Muscle layer of duodenum (tissue), 2 donors: ENCODE data around the gene PTDSS2.

ENCODE experiments used
- H3K27ac ChIP-seq: one replicate; pipeline ENCODE4 v1.7.0; 2013; ENCODE audit warnings: mild to moderate bottlenecking, low read length
- H3K27me3 ChIP-seq: one replicate; pipeline ENCODE4 v1.7.0; 2013; ENCODE audit warnings: low read depth, mild to moderate bottlenecking, control low read depth, low read length
- H3K36me3 ChIP-seq, 2 donors: one replicate each; pipeline ENCODE4 v1.7.0; 2013; ENCODE audit warnings: low read length in 2 of 2, control low read depth in 1 of 2, mild to moderate bottlenecking in 1 of 2; ENCODE audit not compliant: insufficient read depth in 2 of 2, control insufficient read depth in 1 of 2
- H3K4me1 ChIP-seq, 2 donors: one replicate each; pipeline ENCODE4 v1.7.0; 2013; ENCODE audit warnings: low read length in 2 of 2, mild to moderate bottlenecking in 2 of 2, control low read depth in 1 of 2, moderate library complexity in 1 of 2; ENCODE audit not compliant: insufficient read depth in 2 of 2, control insufficient read depth in 1 of 2
- H3K4me3 ChIP-seq, 2 donors: one replicate each; pipeline ENCODE4 v1.7.0; 2013; ENCODE audit warnings: low read length in 2 of 2, low read depth in 1 of 2, mild to moderate bottlenecking in 1 of 2
- H3K9me3 ChIP-seq, 2 donors: one replicate each; pipeline ENCODE4 v1.7.0; 2013; ENCODE audit warnings: low read length in 2 of 2, control low read depth in 1 of 2, mild to moderate bottlenecking in 1 of 2; ENCODE audit not compliant: control insufficient read depth in 1 of 2
- donor health status: healthy.

The PTDSS2 gene

DNA sequence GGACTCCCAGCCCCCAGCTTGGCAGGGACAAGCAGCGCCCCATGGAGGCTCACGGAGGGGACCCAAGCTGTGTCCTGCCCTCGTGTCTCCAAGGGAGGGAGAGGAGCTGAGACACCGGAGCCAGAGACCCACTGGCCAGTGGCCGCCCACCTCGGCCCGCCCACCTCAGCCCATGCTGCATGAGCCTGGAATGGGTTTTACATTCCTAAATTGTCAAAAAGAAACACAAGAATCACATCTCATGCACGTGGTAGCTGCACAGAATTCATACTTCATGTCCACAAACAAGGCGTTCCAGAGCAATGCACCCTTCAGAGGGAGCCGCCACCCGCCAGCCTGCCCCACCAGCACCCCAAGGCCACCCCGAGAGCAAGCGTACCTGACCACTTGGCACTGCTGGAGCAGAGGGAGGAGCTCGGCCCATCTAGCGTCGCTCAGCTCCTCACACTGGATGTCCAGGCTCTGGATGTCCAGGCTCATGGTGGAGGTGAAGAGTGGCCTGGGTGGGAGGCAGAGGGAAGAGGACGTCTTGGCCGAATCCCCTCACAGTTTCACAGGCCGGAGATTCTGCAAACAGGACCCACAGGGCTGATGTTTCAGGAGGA, 51.7 kb downstream of the PTDSS2 start:
- Histone ChIP-seq H3K36me3 (peaks cover 27 to 53% of the 10 kb centered on the region in 2 donors), H3K4me1 (peaks cover 6 to 27% of the 10 kb centered on the region in 2 donors), H3K9me3 (no peaks in the 10 kb centered on the region), H3K27ac (no peak overlapping the region), H3K4me3 (no peak overlapping the region), H3K27me3 (no peaks in the 10 kb centered on the region)

DNA sequence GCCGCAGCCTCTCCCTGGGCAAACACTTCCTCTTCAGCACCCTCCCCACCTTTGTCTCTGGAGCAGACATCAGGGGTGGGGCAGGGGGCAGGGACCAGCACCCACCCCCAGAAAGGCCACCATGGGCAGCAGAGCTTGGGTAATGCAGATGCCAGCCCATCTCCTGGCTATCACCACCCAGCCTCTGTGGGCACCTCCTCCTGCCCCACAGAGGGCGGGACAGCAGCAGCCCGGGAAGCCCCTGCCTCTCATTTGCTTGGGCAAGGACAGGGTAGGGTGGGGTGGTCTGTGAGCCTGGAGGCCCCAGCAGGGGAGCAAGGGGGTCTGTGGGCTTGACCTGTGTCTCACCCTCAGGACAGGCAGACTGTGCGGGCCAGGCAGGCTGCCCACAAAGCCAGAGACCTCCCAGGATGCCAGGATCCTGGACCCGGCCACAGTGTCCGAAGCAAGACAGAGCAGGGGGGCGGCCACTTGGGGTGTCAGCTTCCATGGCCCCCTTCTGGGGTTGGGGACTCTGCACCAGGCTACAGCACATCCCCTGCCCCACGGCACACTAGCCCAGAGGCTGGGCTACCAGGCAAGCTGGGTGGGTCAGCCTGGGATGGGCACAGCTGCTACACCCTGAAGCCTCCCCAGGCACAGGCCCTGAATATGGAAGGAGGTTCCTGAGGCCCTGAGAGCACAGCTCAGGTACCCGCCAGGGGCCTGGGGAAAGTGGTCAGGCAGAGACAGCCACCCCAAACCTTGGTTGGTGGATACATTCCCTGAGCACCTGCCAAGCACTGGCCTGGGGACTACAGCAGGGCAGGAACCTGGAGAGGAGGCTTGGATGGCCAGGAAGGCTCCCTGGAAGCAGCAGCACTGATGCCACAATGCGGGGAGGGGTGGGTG, 52.5 kb downstream of the PTDSS2 start:
- H3K27ac ChIP-seq = no peak overlapping the region
- H3K4me3 ChIP-seq = no peak overlapping the region
- peaks cover 20 to 45% of the 10 kb centered on the region in 2 donors for H3K36me3 ChIP-seq
- H3K9me3 ChIP-seq = no peaks in the 10 kb centered on the region
- H3K4me1 ChIP-seq = peaks cover 6 to 29% of the 10 kb centered on the region in 2 donors
- H3K27me3 ChIP-seq = no peaks in the 10 kb centered on the region

DNA sequence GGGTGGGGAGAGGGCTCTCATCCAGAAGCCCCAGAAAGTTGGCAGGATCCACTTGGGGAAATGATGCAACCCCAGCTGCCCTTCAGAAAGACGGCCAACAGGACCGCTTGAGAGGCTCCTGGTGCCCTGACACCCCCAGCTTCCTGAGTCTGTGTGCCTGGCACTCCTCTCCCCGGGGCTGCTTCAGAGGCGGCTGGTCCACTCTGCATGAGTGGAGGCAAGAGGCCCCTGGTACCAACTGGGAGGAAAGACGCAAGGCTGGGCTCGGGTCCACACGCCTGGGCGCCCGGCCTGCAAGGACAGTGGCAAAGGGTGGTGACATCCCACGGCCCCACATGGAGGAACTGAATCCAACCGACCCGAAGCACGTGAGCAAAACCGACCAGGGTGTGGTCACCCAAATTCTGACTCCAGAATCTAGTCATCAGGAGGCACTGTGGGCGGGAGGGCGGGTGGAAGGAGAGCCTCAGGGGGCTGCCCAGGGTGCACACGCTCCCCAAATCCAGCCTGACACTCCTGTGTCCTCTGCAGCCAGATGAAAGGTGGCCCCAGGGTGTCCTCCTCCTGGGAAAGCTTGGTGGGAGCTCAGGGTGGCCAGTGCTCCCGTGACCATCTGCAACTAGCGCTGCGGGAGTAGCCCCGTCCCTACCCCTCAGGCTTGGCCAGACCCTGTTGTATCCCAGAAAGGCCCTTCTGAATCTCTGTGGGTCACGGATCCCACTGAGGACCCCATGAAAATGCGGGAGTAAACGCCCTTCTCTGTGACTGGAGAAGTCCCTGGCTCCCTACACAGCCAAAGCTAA, 53.3 kb downstream of the PTDSS2 start:
- peak overlapping the region; percentile 56 to 83 for H3K4me3 ChIP-seq
- peaks cover 6 to 36% of the 10 kb centered on the region in 2 donors for H3K4me1 ChIP-seq
- peaks cover 11 to 37% of the 10 kb centered on the region in 2 donors for H3K36me3 ChIP-seq
- no peaks in the 10 kb centered on the region for H3K9me3 ChIP-seq
- peak overlapping the region; percentile 56 for H3K27ac ChIP-seq
- H3K27me3 ChIP-seq = no peaks in the 10 kb centered on the region

DNA sequence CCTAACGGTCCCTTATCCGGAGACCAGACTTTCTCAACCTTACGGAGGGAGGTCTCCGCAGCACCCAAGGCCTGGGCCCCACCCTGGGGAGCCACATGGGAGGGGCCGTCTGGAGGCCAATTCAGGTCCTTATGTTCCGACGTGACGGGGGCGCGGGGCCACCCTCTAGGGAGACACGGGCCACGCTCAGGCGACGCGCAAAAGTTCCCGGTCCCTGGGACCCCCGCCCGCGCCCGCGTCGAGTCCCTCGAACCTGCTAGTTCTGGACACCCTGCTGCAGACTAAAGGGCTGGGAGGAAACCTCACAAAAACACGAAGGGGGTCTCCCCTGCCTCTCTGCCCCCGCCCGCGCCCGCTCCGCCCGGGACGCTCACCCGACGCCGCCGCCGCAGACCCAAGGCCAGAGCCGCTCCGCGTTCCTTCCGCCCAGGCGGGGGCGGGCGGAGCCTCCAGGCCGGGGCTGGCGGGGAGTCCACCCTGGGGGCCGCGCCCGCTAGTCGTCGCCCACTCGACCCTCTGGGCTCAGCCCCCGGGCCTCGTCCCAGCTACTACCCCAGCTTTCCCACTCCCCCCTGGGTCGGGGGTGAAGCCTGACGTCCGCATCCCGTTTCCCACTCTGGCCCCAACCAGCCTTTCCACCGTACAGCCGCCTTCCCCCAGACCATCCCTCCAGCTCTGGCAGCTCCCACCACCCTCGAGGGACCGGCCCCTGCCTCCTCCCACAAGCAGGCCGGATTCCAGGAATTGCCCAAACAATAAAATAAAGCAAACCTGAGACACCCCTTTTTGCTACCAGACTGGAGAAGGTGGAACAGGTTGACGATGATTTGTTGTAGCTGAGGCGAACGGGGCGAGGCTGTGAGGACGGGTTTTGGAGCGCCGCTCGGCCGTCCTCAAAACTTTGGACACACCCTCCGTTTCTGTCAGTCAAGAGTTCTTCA, 54.2 kb downstream of the PTDSS2 start:
- peaks cover 8 to 28% of the 10 kb centered on the region in 2 donors for H3K36me3 ChIP-seq
- peaks cover 6 to 36% of the 10 kb centered on the region in 2 donors for H3K4me1 ChIP-seq
- H3K27ac ChIP-seq = peak overlapping the region; percentile 56
- peak overlapping the region; percentile 56 to 83 for H3K4me3 ChIP-seq
- H3K9me3 ChIP-seq = no peaks in the 10 kb centered on the region
- H3K27me3 ChIP-seq = no peaks in the 10 kb centered on the region

DNA sequence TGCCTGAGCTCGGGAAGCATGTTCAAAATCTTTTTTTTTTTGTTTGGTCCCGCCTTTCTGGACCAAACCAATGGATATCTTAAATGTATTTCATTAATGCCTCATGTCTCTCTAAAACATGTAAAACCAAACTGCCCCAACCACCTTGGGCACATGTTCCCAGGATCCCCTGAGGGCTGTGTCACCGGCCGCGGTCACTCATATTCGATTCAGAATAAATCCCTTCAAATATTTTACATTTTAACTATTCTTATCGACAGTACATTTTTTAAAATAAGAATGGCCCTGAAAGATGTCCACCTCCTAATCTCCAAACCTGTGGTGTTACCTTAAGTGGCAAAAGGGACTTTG, 54.9 kb downstream of the PTDSS2 start:
- Histone ChIP-seq H3K4me3 (peak overlapping the region; percentile 56 to 83), H3K27ac (peak overlapping the region; percentile 36), H3K36me3 (peaks cover 8 to 25% of the 10 kb centered on the region in 2 donors), H3K4me1 (peaks cover 6 to 36% of the 10 kb centered on the region in 2 donors), H3K27me3 (no peaks in the 10 kb centered on the region), H3K9me3 (no peaks in the 10 kb centered on the region)

DNA sequence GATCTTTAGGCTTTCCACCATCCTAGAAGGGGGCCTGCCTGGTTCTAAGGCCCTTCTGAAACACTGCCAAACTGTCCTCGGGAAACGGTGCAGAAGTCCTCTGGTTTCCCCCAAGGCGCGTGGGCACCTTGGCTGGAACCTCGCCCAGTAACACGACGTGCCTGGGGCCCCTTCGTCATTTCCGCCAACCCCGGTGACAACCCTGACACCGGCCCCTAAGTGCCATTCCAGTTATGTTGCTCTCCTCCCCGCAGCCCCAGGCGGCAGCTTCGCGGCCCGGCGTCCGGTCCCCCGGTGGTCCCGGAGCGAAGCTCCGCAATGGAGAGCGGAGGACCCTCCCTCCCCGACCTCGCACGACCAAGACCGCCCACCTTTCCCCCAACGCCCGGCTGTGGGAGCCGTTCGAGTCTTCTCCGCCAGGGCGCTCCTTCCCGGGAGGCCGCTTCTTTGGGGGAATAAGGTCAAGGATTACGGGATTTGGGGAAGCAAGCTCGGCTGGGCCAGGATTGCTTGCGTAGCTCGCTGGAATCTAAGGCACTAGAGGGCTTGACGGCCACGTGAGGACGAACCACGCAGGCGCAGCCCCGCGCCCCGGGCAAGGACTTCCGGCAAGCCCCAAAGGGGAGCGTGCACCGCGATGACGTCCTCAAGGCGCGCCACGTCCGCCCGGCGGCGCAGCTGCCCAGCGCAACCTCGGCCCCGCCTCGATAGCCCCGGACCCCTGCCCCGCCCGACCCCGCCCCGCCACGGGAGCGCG, 56.3 kb downstream of the PTDSS2 start:
- peaks cover 4 to 13% of the 10 kb centered on the region in 2 donors for H3K36me3 ChIP-seq
- peaks cover 6 to 36% of the 10 kb centered on the region in 2 donors for H3K4me1 ChIP-seq
- no peaks in the 10 kb centered on the region for H3K9me3 ChIP-seq
- peak overlapping the region; percentile 100 for H3K27ac ChIP-seq
- H3K4me3 ChIP-seq = peak overlapping the region; percentile 82 to 83
- no peaks in the 10 kb centered on the region for H3K27me3 ChIP-seq

DNA sequence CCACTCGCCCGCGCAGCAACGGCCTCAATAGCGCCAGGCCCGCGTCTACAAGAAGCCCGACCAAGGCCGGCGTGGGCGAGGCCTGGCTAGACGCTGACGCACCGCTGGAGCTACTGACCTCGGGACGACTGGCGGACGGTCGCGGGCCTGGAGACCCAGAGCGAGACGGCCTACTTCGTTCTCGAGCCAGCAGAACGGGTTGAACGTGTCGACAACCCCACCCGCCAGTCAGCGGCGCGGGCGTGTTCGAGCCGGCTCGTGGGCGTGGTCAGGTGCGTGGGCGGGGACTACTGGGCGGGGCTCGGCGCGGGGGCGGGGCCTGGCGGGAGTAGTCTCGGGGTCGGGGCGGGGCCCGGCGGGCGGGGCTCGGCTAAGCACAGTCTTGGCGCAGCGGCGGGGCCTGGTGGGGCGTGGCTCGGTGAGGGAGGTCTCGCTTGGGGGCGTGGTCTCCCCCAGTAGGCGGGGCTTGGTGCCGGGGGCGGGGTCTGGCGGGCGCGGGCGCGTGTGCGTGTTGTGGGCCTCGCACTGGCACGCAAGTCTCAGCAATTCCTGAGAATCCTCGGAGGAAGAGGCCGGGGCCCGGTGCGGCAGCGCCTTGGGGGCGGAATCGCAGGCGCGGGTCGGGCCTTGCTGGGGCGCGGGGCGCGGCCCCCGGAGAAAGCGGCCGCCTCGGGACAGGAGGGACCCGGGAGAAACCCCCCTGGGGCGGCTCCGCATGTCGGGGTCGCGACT, 57.1 kb downstream of the PTDSS2 start, which contains the start of gene RNH1:
Gene RNH1, minus strand, starts transcription at position 248 of the 732 bp plus-strand sequence. CDS start 5,080 bp downstream, outside the sequence.
- Histone ChIP-seq H3K4me1 (peaks cover 6 to 36% of the 10 kb centered on the region in 2 donors), H3K4me3 (peak within 1 kb of the TSS; percentile 82 to 83), H3K36me3 (peaks cover 4 to 12% of the 10 kb centered on the region in 2 donors), H3K27ac (peak within 1 kb of the TSS; percentile 100), H3K27me3 (no peaks in the 10 kb centered on the region), H3K9me3 (no peaks in the 10 kb centered on the region)

DNA sequence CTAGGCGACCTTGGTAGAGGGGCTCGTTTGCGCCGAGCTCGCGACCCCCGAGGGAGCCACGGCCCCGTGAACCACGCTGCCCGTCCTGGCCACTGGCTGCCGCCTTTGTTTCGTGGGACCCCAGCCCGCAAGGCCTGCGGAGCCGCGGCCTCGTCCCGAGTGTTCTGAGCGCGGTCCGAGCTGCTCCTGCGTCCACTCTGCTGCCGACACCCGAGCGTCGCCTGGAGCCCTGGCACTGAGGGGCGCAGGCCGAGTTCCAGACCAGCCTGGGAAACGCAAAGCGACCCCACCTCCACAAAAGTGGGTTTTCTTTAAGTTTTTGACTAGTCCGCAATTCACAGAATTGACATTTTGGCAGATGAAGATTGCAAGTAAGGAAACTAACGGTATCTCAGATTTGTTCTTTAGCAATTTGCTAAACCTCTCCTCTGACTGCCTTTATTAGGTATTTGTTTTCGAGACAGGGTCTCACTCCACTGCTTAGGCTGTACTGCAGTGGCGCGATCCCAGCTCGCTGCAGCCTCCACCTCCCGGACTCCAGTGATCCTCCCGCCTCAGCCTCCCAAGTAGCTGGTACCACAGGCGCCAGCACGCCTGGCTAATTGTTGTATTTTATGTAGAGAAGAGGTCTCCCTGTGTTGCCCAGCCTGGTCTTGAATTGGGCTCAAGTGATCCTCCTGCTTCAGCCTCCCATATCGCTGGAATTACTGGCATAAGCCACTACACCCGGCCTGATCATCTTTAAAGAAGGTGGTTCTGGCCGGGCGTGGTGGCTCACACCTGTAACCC, 57.8 kb downstream of the PTDSS2 start:
- Histone ChIP-seq H3K27me3 (no peaks in the 10 kb centered on the region), H3K4me1 (peaks cover 6 to 31% of the 10 kb centered on the region in 2 donors), H3K4me3 (peak overlapping the region; percentile 46 to 83), H3K27ac (no peak overlapping the region), H3K36me3 (peaks cover 4 to 12% of the 10 kb centered on the region in 2 donors), H3K9me3 (no peaks in the 10 kb centered on the region)

DNA sequence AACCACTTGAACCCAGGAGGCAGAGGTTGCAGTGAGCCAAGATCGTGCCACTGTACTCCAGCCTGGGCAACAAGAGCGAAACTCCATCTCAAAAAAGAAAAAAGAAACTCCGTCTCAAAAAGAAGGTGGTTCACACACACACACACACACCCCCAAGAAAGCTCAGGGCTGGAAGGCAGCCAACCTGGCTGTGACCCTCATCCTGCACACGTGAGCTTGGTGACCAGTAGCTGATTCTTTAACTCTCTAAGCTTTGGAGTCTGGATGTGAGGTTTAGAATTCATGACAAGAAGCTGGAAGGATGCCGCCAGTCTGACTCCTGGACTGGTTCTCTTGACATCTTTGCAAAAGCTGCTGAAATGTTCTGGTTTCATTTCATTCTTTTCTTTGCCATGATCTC, 58.9 kb downstream of the PTDSS2 start:
- no peaks in the 10 kb centered on the region for H3K9me3 ChIP-seq
- peaks cover 3 to 21% of the 10 kb centered on the region in 2 donors for H3K4me1 ChIP-seq
- no peak overlapping the region for H3K4me3 ChIP-seq
- H3K27me3 ChIP-seq = no peaks in the 10 kb centered on the region
- peaks cover 4 to 12% of the 10 kb centered on the region in 2 donors for H3K36me3 ChIP-seq
- H3K27ac ChIP-seq = no peak overlapping the region
